SK-N-SH (cell line): ENCODE results near the gene PRAMEF14.
"Not testable (repeated sequence)": the region's sequence is repeated elsewhere in the genome, so short reads cannot be mapped to it uniquely, and the experiment has no call there.

Experiments used
- FOXM1 ChIP-seq: IDR thresholded peaks from 2 replicates; pipeline ENCODE4 v1.4.0; 2012; ENCODE audit warnings: low read depth, mild to moderate bottlenecking
- RAD21 ChIP-seq: IDR thresholded peaks from 2 replicates; pipeline ENCODE4 v1.6.1; 2012; ENCODE audit warnings: mild to moderate bottlenecking, low read length
- TF ChIP-seq, protein P1 (sequence below): fragments of 200-600 bp; sonication (generic); IDR thresholded peaks from 2 replicates; pipeline ENCODE4 v1.6.1; 2017; ENCODE audit warnings: antibody characterized with exemption, mild to moderate bottlenecking, moderate library complexity

DNA sequence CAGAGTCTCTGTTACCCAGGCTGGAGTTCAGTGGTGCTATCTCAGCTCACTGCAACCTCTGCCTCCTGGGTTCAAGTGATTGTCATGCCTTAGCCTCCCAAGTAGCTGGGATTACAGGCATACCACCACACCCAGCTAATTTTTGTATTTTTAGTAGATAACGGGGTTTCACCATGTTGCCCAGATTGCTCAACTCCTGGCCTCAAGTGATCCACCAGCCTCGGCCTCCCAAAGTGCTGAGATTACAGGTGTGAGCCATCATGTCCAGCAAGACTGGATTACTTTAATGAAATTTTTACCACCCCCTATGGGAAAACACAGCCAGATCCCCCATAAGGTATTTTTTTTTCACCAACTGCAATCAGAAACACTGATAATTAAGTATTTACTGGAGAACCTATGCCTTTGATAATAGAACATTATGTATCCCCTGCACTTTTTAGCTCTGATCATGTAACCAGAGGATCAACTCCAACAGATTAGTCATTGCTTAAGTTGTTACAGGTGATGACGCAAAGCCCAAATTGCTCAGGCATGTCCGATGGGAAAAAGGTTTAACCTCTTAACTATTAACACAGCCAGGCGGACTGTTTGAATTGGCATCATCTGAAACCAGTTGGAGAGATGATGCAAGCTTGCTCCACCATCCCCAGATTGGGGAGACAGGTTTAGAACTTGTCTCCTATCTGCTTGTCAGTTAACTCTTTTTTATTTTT lies 49.6 kb downstream of the PRAMEF14 start:
- TF ChIP-seq, protein P1, sequence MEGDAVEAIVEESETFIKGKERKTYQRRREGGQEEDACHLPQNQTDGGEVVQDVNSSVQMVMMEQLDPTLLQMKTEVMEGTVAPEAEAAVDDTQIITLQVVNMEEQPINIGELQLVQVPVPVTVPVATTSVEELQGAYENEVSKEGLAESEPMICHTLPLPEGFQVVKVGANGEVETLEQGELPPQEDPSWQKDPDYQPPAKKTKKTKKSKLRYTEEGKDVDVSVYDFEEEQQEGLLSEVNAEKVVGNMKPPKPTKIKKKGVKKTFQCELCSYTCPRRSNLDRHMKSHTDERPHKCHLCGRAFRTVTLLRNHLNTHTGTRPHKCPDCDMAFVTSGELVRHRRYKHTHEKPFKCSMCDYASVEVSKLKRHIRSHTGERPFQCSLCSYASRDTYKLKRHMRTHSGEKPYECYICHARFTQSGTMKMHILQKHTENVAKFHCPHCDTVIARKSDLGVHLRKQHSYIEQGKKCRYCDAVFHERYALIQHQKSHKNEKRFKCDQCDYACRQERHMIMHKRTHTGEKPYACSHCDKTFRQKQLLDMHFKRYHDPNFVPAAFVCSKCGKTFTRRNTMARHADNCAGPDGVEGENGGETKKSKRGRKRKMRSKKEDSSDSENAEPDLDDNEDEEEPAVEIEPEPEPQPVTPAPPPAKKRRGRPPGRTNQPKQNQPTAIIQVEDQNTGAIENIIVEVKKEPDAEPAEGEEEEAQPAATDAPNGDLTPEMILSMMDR = not testable (repeated sequence)
- TF ChIP-seq RAD21, FOXM1: not testable (repeated sequence)
